Frontal cortex (tissue), 4 donors: Measurements from ENCODE around the gene FBXL3. TPM values are rescaled to one million over a fixed set of nuclear protein-coding genes. Genes with fewer than 3 reads are reported as not detected.
"Not testable (repeated sequence)": the region's sequence is repeated elsewhere in the genome, so short reads cannot be mapped to it uniquely, and the experiment has no call there.

Source experiments
- DNase-seq, 2 donors: peaks; one replicate each; pipeline ENCODE4 v3.0.0; 2012; ENCODE audit warnings: low spot score in 2 of 2
- FAIRE-seq: peaks from 2 replicates; lab custom pipeline; 2012; peaks lifted over from hg19 to GRCh38; lab: Jason Lieb, UNC
- total RNA-seq: library from RNA; depleted of rRNA; stranded (reverse); fragments of >200 nt; gene quantifications from one replicate; pipeline ENCODE4 v1.2.3, GENCODE V29; 2014
- donor health status: control.
- donor health status: control.
- donor health status: control.

FBXL3 gene
- total RNA-seq, 1 donor from 2014 or later, result 114 TPM

GRCh38 chr13:76959734-76960133 lies 67.2 kb downstream of the FBXL3 start:
- not testable (repeated sequence) for FAIRE-seq, DNase-seq

GRCh38 chr13:76958841-76959432 lies 68.0 kb downstream of the FBXL3 start:
- DNase-seq, result no peak
- no peak for FAIRE-seq

- no peak for DNase-seq
- FAIRE-seq, result no peak
These were observed 71.3 kb downstream of the FBXL3 start for GRCh38 chr13:76955661-76956060.

Other genes with a start within 250 kb of the FBXL3 start
- gene KCTD12, start 140.8 kb downstream of the FBXL3 start, total RNA-seq, result 124 TPM
- not detected for gene ACOD1, start 78.6 kb downstream of the FBXL3 start, total RNA-seq
- gene CLN5, start 35.1 kb downstream of the FBXL3 start, total RNA-seq, result 24.1 TPM